Measurements from ENCODE around the gene C17orf113. TPM values are rescaled to one million over a fixed set of nuclear protein-coding genes. Genes with fewer than 3 reads are reported as not detected.
A peak's percentile ranks its signal among the peaks of the same experiment; 100 is the strongest.

C17orf113 gene
- total and polyA plus RNA-seq, 2 of the 13 experiments (the other 11 are each of a cell fraction or from before 2014, with no cell fraction given): 0.87 to 1.1 TPM

GRCh38 chr17:42027961-42028790 lies 22.2 kb downstream of the C17orf113 start (continued):
- TF ChIP-seq ZNF646 (CRISPR knock-in tag; IDR thresholded peaks at IDR 0.05) (no peak), RFX1 (IDR thresholded peaks at IDR 0.05) (no peak), ZNF720 (CRISPR knock-in tag; IDR thresholded peaks at IDR 0.05) (0 out of 2 replicates have a peak, but pooled peaks have one; percentile 11), KAT7 (CRISPR knock-in tag; IDR thresholded peaks at IDR 0.05; ENCODE audit: borderline replicate concordance) (peak; percentile 78; the same call in 1 of the 2 replicates), TBL1XR1 (IDR thresholded peaks at IDR 0.05; ENCODE audit: borderline replicate concordance, low read length, partially characterized antibody) (no peak), ZNF382 (CRISPR knock-in tag; IDR thresholded peaks at IDR 0.05; ENCODE audit: borderline replicate concordance) (no peak), RFXAP (CRISPR knock-in tag; IDR thresholded peaks at IDR 0.05; ENCODE audit: borderline replicate concordance) (no peak), SP4 (CRISPR knock-in tag; IDR thresholded peaks at IDR 0.05) (no peak), ZNF205 (CRISPR knock-in tag; IDR thresholded peaks at IDR 0.05) (peak; percentile 71; the same call in 1 of the 2 replicates), ZNF672 (CRISPR knock-in tag; IDR thresholded peaks at IDR 0.05) (no peak), ZNF12 (CRISPR knock-in tag; IDR thresholded peaks at IDR 0.05) (no peak), ZBTB7A (CRISPR knock-in tag; IDR thresholded peaks at IDR 0.05) (no peak), CEBPB (IDR thresholded peaks at IDR 0.05; ENCODE audit: borderline replicate concordance, low read depth, low read length) (no peak), ZKSCAN1 (IDR thresholded peaks at IDR 0.05; ENCODE audit: low read length) (no peak), ZUFSP (CRISPR knock-in tag; IDR thresholded peaks at IDR 0.05; ENCODE audit: borderline replicate concordance) (no peak), ZNF18 (CRISPR knock-in tag; IDR thresholded peaks at IDR 0.05; ENCODE audit: insufficient replicate concordance) (no peak), ZNF24 (IDR thresholded peaks at IDR 0.05) (no peak), HNRNPUL1 (IDR thresholded peaks at IDR 0.05; ENCODE audit: low read depth, low read length) (no peak)
- TF ChIP-seq, protein P1, sequence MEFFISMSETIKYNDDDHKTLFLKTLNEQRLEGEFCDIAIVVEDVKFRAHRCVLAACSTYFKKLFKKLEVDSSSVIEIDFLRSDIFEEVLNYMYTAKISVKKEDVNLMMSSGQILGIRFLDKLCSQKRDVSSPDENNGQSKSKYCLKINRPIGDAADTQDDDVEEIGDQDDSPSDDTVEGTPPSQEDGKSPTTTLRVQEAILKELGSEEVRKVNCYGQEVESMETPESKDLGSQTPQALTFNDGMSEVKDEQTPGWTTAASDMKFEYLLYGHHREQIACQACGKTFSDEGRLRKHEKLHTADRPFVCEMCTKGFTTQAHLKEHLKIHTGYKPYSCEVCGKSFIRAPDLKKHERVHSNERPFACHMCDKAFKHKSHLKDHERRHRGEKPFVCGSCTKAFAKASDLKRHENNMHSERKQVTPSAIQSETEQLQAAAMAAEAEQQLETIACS (CRISPR knock-in tag; IDR thresholded peaks at IDR 0.05): no peak

Measured in HepG2 (cell line).